Ishikawa (cell line): Measurements from ENCODE around the gene ATG14.

ENCODE experiments used
- CEBPB ChIP-seq: IDR thresholded peaks from 2 replicates; pipeline ENCODE4 v1.6.1; 2012
- CREB1 ChIP-seq: IDR thresholded peaks from 2 replicates; pipeline ENCODE4 v1.6.1; 2012; ENCODE audit warnings: low read depth
- EGR1 ChIP-seq: IDR thresholded peaks from 2 replicates; pipeline ENCODE4 v1.6.1; 2012
- EP300 ChIP-seq: IDR thresholded peaks from 2 replicates; pipeline ENCODE4 v1.6.1; 2012; ENCODE audit warnings: borderline replicate concordance
- FOXM1 ChIP-seq: IDR thresholded peaks from 2 replicates; pipeline ENCODE4 v1.6.1; 2012; ENCODE audit warnings: low read depth, borderline replicate concordance
- NFIC ChIP-seq: IDR thresholded peaks from 2 replicates; pipeline ENCODE4 v1.6.1; 2012
- RAD21 ChIP-seq: IDR thresholded peaks from 2 replicates; pipeline ENCODE4 v1.6.1; 2012; ENCODE audit warnings: low read depth
- TAF1 ChIP-seq: IDR thresholded peaks from 2 replicates; pipeline ENCODE4 v1.6.1; 2012; ENCODE audit warnings: low read depth, mild to moderate bottlenecking
- TCF12 ChIP-seq: IDR thresholded peaks from 2 replicates; pipeline ENCODE4 v1.6.1; 2012; ENCODE audit warnings: low read depth
- TEAD4 ChIP-seq: IDR thresholded peaks from 2 replicates; pipeline ENCODE4 v1.6.1; 2012
- YY1 ChIP-seq: IDR thresholded peaks from 2 replicates; pipeline ENCODE4 v1.6.1; 2012; ENCODE audit warnings: low read depth
- ZBTB7A ChIP-seq: IDR thresholded peaks from 2 replicates; pipeline ENCODE4 v1.6.1; 2012; ENCODE audit warnings: low read depth
- TF ChIP-seq, protein P1 (sequence below): IDR thresholded peaks from 2 replicates; pipeline ENCODE4 v1.6.1; 2012
- TF ChIP-seq, protein P2 (sequence below): IDR thresholded peaks from 2 replicates; pipeline ENCODE4 v1.6.1; 2012; ENCODE audit warnings: low read depth, mild to moderate bottlenecking
- TF ChIP-seq, protein P3 (sequence below): IDR thresholded peaks from 2 replicates; pipeline ENCODE4 v1.6.1; 2012

Gene ATG14

DNA sequence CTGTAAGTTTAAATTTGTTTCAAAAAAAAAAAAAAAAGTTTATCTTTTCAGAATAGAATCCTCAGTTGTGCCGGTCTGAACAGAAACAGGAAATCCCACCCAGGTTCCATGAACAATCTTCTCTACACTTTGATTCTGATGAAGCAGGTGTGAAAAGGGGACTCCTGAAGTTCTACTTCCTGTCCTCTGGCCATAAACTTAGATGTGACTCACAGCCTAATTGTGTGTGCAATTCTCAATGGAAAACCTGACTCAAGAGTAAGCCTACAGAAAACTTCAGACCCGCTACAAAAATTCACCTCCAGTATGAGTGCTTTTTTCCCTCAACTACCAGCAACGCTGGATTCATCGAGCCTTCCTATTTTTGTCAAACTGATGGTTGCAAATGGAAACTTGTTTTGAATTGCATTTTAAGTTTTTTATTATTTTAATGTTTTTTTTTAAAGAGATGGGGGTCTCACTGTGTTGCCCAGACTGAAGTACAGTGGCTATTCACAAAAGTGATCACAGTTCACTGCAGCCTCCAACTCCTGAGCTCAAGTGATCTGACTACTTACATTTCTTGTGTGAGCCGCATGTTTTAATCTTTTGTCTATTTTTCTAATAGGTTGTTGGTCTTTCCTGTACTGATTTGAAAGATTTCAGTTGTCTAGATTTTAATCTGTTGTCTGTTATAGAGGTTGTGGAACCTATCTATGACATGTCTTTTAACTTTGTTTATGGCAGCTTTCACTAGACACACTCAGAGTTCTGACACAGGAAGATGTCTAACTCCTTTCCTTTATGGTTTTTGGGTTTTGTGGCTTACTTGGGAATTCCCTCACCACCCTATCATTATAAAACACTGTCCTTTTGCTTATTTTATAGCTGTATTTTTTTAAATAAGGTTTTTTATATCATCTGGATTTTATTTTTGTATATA lies 37.6 kb downstream of the ATG14 start:
- TF ChIP-seq YY1 (no peak), CEBPB (no peak), CREB1 (no peak)

DNA sequence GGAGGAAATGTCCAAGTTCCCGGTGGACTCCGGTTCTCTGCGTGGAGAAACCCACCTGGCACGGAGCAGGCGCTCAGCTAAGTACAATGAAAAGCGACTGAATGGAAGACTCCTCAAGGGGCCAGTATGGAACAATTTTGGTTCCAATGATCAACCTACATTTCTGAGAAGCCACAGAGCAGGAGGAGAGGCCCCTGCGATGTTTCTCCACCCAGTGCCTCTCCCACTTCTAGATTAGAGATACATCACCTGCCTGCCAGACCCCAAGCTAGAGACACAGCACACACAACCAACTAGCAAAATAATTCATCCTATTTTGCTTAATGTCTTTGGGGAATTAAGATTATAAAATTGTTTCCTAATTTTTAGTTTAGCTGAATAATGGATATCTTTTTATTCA lies 38.8 kb downstream of the ATG14 start:
- TF ChIP-seq TAF1 = no peak
- TF ChIP-seq TEAD4 = no peak
- TF ChIP-seq, protein P1, sequence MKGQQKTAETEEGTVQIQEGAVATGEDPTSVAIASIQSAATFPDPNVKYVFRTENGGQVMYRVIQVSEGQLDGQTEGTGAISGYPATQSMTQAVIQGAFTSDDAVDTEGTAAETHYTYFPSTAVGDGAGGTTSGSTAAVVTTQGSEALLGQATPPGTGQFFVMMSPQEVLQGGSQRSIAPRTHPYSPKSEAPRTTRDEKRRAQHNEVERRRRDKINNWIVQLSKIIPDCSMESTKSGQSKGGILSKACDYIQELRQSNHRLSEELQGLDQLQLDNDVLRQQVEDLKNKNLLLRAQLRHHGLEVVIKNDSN = no peak
- TF ChIP-seq FOXM1 = no peak
- no peak for TF ChIP-seq NFIC
- no peak for TF ChIP-seq EP300

DNA sequence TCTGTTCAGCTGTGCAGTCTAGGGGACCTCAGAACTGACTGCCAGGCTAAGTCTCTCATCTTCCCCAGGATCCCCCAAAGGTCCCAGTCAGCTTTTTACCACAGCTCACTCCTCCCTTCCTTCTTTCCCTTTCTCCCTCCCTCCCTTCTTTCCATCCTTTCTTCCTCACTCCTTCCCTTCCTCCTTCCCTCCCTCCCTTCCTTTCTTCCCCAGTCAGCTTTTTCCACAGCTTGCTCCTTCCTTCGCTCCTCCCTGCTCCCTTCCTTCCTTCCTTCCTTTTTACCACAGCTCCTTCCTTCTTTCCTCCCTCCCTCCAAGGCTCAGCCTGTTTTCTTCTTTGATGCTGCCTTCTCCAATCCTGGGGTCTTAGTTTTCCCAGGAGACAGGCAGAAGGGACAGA lies 39.2 kb downstream of the ATG14 start:
- TF ChIP-seq, protein P2, sequence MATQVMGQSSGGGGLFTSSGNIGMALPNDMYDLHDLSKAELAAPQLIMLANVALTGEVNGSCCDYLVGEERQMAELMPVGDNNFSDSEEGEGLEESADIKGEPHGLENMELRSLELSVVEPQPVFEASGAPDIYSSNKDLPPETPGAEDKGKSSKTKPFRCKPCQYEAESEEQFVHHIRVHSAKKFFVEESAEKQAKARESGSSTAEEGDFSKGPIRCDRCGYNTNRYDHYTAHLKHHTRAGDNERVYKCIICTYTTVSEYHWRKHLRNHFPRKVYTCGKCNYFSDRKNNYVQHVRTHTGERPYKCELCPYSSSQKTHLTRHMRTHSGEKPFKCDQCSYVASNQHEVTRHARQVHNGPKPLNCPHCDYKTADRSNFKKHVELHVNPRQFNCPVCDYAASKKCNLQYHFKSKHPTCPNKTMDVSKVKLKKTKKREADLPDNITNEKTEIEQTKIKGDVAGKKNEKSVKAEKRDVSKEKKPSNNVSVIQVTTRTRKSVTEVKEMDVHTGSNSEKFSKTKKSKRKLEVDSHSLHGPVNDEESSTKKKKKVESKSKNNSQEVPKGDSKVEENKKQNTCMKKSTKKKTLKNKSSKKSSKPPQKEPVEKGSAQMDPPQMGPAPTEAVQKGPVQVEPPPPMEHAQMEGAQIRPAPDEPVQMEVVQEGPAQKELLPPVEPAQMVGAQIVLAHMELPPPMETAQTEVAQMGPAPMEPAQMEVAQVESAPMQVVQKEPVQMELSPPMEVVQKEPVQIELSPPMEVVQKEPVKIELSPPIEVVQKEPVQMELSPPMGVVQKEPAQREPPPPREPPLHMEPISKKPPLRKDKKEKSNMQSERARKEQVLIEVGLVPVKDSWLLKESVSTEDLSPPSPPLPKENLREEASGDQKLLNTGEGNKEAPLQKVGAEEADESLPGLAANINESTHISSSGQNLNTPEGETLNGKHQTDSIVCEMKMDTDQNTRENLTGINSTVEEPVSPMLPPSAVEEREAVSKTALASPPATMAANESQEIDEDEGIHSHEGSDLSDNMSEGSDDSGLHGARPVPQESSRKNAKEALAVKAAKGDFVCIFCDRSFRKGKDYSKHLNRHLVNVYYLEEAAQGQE = no peak
- no peak for TF ChIP-seq EP300
- no peak for TF ChIP-seq TAF1
- TF ChIP-seq FOXM1 = no peak
- TF ChIP-seq, protein P3, sequence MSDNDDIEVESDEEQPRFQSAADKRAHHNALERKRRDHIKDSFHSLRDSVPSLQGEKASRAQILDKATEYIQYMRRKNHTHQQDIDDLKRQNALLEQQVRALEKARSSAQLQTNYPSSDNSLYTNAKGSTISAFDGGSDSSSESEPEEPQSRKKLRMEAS = no peak
- no peak for TF ChIP-seq RAD21
- no peak for TF ChIP-seq CREB1
- TF ChIP-seq EGR1 = no peak
- TF ChIP-seq CEBPB = no peak
- no peak for TF ChIP-seq YY1

DNA sequence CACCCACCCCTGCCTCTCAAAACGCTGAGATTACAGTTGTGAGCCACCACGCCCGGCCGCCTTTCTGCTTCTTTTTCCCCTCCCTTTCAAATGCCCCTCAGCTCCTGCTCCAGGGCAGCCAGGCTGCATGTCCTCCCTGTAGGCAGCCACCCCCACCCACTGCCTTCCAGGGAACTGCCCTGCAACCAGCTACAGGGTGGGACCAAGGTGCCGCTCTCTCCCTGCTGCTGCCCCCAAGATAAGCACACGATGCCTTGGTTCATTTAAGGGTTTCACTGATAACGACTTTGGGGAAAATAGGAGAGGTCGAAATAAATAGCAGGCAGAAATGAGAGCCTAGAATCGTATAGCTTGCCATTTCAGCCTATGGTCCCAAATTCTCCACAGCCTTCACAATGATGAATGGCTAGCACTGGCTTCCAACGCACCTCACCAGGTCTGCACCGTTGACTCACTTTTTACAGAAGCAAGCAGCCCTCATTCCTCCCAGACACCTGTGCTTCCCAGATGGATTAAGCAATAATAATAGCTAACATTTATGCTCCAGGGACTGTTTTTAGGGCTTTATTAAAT lies 40.7 kb downstream of the ATG14 start:
- TF ChIP-seq CREB1 (no peak), EP300 (no peak), EGR1 (no peak), YY1 (no peak), TAF1 (no peak), RAD21 (no peak), NFIC (no peak), TCF12 (no peak), ZBTB7A (no peak), CEBPB (no peak), TEAD4 (no peak), FOXM1 (no peak)
- TF ChIP-seq, protein P1 = no peak
- TF ChIP-seq, protein P2 = no peak
- TF ChIP-seq, protein P3 = no peak

DNA sequence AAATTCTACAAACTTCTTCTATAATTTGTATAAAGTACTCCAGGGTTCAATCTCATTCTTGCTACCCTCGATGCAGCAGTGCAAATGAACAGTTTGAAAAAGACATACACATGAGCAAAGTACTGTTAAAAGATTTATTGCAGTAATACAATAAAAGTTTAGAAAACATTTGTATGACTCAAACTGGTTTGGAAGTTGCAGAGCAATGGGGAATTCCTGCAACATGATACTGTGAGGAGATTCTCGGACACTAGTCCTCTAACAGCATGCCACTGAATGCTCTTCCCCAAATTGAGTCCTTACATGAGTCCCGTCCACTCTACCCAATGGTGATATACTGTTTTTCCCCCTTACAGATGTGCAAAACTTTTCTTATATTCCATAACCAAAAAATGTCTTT lies 45.4 kb downstream of the ATG14 start:
- TF ChIP-seq CEBPB (no peak), EP300 (no peak), CREB1 (no peak), TEAD4 (no peak), TCF12 (no peak), RAD21 (no peak), YY1 (no peak), ZBTB7A (no peak), FOXM1 (no peak), NFIC (no peak), TAF1 (no peak), EGR1 (no peak)
- TF ChIP-seq, protein P2 = no peak
- TF ChIP-seq, protein P1 = no peak
- TF ChIP-seq, protein P3 = no peak
